DMS 273 (cell line): ENCODE results near the gene MAP2K6.
A peak's percentile ranks its signal among the peaks of the same experiment; 100 is the strongest.

ENCODE experiments used
- DNase-seq: peaks from one replicate; lab custom pipeline; 2025; ENCODE audit not compliant: unreplicated experiment; lab: John Stamatoyannopoulos, UW

MAP2K6 gene

DNA sequence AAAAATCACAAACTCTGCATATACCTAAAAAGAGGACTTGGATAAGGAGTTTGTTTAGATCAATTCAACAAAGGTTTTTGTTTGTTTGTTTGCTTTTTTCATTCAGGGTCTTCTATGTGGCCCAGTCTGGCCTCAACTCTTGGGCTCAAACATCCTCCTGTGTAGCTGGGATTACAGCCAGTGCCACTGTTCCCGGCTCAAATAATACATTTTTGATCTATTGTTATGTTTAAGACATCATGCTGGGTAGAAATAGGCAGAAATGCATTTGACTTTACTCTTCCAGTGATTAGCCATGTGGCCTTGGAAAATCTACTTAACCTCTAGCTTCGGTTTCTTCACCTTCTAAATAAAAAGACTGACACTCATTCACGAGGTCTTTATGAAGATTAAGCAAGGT lies 11.5 kb downstream of the MAP2K6 start:
- DNase-seq: no peak

DNA sequence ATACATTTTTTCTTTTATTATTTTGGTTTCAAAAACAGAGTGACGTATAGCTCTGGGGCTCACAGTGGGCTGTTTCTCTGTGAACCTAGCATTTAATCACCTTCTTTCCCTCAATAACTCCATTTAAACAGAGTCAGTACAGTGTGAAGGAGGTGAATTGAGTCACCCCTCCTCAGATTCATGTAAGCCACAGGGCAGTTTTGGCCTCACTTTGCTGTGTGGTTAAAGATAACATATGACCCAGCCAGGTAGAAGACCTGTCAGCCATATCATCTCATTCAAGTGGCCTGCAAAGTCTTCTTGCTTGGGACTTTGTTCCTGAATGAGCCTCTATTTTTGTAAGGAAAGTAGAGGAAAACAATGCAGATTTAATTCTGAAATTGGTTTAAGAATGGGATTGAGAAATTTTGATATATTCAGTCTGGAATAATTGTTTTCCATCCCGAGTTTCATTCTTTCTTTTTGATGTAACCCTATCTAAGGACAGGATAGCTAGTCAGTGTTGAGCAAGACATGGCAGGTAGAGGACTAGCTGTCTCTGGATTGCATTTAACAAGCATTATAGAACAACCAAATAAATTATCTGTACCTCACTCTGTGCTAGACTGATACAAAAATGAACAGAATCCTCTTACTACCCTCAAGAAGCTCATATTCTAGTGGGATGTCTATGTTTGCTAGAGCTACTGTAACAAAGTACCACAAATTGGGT lies 13.1 kb downstream of the MAP2K6 start:
- DNase-seq: no peak

DNA sequence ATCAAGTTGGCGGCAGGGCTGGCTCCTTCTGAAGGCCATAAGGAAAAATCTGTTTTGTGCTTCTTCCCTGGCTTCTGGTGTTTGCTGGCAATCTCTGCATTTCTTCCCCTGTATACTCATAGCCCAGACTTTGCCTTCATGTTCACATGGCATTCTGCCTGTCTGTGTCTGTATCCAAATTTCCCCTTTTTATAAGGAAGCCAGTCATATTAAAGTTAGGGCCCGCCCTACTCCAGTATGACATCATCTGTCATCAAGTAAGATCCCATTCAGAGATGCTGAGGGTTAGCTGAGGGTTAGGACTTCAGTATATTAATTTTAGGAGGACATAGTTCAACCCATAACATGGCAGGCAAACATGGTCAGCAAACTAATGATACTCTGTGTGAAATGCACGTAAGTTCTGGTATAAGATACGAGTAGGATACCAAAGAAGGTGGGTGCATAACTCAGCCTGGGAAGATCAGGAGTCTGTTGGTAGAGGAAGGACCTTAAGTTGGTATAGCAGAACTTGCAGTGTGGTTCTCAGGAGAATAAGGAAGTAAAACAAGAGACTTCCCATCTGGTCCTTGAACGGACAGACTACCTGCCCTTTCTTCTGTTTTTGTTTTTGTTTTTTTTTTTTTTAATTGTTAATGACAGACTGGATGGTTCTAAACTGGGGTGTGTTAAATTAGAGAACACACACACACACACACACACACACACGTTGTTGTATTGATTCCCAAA lies 13.9 kb downstream of the MAP2K6 start:
- DNase-seq: no peak

DNA sequence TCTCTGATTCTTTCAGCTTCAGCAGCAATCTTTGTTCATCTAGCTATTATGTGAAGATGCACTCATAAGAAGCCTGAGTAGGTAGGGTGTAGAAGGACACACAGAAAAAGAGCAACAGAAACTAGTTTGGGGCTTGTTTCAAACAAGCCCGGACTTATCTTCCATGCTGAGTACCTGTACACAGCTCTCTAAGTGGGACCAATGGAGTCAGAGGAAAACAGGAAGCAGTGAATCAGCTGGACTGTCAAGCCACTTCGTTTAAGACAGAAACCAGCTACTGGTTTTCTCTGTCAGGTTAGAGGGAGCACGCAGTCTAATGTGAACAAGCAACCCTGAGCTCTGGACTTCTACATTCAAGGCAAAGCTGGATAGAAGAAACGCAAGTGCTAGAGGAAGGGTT lies 16.0 kb downstream of the MAP2K6 start:
- no peak for DNase-seq

DNA sequence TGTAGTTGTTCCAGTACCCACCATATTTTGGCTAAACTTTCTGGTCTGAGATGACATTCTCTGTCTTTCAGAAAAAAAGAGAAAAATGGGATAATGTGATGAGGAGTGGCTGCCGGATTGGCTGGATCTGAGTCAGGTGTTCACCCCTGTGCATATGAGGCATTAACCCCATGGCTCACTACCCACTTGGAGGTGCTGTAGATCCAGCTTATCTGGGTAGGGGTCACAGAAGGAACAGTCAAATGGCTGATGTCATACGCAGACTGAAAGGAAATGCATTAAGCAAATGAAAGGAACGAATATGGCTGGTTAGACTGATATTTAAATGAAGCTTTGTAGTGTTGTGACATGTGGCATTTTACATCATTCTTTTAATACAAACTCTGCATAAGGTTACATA lies 17.3 kb downstream of the MAP2K6 start:
- DNase-seq: no peak

DNA sequence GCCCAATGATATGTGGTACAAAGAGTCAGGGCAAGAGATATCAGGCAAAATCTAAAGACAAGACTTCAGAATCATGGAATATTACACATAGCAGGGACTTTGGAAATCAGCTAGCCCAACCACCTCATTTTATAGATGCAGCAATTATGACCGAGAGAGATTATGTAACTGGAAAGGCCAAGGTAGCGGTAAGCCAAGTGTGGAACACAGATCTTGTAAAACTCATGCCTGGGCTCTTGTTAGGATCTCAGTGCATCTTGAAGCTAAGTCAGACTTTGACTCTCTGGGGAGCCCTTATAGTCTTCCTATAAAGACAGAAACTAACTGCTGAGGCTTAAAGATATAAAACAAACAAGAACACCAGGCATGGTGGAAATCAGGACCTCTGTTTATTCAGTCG lies 18.6 kb downstream of the MAP2K6 start:
- DNase-seq: no peak

DNA sequence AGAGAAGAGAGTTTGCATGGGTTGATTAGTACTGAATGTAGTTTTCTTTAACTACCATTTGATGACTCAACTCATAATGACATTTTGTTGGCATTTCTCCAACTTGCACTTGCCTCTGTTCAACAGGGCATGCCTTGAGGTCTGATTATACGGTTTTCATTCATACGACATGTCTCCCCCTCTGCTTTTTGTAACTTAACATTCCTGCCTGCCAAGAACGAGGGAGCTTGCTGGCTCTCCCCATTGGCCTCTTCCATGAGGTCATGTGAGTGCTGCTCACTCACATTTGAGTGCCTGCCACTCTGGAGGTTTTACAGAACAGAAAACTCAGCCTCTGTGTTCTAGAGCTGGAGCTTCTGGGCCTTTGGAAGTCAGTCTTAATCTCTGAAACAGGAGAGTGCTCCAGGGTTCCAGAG lies 19.7 kb downstream of the MAP2K6 start:
- peak; percentile 66 for DNase-seq

DNA sequence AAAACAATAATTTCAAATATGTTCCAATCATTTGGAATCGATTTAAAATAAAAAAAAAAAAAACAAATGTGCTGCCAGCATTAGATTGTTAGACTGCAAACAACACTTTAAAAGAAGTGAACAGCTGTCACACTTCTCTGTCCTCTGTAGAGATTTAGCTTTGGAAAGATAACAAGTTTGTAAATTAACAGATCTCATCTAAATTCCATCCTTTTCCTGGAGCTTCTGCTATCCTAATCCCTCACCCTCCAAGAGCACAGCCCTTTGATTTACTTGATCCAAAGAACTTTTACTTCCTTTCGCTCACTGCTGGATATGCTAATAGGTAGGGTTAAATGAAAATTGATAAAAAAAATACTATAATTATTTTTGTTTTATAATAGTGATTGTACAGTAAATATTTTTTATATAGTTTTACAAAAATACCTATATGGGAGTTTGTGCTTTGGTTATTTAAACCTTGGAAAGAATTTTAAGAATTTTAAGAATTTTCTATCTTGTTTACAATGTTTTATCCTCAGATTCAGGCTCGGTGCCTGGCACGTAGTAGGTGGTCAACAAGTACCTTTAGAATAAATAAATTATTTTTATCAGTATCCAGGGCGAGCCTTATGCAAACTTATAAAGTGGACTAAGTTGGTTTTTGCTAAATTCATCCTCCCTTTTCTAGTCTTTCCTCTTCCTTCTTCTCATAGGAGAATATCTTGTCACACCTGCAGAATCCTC lies 21.6 kb downstream of the MAP2K6 start:
- DNase-seq: no peak

DNA sequence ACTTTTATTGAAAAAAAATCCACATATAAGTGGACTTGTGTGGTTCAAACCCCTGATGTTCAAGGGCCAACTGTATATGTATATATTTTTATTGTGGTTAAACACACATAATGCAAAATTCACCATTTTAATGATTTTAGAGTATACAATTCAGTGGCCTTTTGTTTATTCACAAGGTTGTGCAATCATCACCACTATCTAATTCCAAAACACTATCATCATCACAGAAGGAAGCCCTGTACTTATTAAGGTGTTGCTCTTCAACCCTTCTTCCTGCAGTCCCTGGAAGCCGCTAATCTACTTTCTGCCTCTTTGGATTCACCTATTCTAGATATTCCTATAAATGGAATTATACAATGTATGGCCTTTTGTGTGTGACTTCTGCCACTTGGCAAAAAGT lies 23.0 kb downstream of the MAP2K6 start:
- no peak for DNase-seq

DNA sequence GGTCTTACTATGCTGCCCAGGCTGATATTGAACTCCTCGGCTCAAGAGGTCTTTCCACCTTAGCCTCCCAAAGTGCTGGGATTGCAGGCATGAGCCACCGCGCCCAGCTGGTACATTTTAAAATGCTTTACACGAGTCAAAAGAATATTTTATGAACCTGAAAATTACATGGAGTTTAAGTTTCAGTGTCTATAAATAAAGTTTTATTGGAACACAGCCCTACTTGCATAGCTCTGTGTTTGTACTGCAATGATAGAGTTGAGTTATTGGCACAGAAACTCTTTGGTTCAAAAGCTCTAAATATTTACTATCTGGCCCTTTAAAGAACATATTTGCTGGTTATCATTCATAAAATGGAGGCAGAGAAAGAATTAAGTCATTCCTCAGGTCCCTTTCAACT lies 24.3 kb downstream of the MAP2K6 start:
- no peak for DNase-seq

DNA sequence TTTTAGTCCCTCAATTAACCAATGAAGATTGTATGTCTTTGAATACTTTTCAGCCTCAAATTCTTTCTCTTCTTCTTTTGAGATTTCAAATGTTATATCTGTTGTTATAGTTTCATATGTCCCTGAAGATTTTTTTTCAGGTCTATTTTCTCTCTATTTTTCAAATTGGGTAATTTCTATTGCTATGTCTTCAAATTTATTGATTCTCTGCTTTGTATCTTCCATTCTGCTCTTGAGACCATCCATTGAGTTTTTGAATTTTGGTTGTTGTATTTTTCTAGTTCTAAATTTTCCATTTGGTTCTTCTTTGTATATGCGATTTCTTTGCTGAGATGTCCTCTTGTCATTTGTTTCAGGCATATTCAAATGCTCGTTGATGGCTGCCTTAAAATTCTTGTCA lies 26.7 kb downstream of the MAP2K6 start:
- no peak for DNase-seq

DNA sequence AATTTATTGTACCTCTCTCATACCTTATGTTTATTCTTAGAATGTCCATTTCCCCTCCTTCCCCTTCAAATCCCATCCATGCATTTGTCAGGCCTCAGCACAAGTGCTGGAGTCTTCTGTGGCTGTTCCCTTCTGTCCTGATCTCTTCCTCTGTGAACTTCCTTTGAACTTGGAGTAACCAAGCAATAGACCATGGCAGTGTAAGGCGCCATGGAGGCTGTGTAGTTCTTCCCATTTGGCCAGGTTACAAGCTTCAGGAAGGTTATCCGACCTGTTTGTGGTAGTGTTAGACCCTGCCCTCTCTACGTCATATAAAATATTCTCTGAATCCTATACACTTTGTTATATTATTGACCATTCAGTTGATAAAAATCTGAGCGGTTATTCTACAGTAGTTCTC lies 28.6 kb downstream of the MAP2K6 start:
- DNase-seq: no peak

DNA sequence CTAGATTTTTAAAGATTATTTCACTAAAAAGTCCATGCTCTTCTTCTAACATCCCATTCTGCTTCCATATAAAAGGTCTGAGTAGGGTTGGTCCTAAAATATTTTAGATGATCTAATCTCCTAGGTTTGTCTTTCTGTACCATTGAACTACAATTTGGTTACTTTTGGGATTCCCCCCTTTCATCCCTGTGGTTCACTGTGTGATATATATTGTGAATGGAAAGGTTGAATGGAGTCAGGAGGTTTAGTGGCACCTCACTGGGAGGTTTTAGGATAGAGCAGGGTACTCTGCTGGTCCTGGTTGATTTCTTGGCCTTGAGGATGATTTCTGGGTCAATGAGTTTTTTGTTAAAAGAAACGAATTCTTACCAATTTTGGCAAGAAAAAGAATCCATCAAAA lies 29.5 kb downstream of the MAP2K6 start:
- no peak for DNase-seq

DNA sequence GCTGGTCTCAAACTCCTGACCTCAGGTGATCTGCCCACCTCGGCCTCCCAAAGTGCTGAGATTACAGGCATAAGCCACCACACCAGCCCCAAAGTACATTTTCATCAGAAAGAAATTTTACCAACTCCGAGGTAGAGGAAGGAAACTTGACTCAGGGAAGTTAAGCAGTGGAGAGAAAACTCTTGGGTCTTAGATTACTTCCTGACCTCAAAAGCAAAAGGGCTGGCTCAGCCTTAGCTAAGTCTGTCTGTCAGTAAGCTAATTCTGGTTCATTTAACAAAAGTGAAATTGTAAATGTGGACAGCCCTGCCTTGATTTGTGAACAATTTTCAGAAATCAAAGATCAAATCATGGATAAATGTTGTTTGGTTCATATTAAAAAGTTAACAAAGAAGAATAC lies 30.6 kb downstream of the MAP2K6 start:
- DNase-seq: no peak

DNA sequence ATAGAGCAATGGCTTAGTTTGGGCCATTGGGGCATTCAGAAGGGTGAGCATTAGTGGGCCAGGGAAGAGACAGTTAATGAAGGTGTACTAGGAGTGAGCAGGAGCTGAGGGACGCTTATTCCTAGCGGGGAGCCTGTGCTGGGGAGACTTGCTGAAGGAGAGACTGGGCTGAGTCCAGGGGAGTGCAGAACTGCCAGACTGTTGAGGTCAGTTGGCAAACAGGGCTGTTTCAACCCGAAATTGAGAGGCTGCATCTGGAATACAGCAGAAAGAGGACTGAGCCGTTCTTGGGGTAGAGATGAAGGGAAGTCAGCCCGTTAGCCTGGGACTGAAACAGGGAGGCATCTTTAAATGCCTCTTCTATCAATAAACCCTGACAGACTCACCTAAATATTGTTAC lies 33.2 kb downstream of the MAP2K6 start:
- no peak for DNase-seq

DNA sequence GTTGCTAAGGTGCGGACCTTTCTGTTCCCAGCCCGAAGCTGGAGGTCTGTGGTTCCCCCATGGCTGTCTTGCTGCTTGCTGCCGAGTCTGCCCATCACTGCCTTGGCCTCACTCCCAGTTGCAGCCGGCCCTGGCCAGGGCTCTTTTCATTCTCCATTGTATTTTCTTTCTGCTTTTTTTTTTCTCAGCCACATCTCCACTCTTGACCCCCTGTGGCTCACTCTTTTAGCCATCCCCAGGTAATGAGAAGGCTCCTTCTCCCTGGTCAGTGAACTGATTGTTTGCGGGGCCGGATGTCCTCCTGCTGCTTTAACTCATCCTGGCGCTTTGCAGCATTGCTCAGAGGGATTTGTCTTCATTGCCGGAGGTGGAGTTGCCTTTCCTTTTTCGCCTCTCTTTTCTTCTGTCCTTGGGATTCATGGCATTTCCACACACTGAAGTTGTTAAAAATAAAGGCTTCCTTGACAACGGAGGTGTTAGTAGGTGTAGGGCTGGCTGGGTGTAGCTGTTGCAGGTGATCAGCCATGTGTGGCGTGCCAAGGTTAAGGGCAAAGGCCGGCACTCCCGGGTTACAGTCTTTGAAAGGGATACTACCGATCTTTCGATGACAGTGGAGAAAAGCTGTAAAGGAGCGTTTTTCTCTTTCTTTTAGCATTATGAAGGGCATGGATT lies 34.1 kb downstream of the MAP2K6 start:
- DNase-seq: no peak

DNA sequence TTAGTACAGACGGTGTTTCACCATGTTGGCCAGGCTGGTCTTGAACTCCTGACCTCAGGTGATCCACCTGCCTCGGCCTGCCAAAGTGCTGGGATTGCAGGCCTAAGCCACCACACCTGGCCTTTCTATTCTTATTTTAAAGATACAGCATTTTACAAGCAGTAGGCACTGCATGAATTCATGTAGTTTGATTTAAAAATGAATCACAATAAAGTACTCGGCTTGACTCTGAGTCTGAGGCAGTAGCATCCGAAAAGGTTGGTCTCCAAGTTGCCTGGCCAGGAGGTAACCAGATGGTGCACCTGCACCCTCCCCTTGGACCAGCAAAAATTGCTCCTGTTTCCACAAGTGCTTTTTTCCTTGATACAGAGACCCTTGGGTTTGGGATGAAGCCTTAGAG lies 35.6 kb downstream of the MAP2K6 start:
- no peak for DNase-seq

DNA sequence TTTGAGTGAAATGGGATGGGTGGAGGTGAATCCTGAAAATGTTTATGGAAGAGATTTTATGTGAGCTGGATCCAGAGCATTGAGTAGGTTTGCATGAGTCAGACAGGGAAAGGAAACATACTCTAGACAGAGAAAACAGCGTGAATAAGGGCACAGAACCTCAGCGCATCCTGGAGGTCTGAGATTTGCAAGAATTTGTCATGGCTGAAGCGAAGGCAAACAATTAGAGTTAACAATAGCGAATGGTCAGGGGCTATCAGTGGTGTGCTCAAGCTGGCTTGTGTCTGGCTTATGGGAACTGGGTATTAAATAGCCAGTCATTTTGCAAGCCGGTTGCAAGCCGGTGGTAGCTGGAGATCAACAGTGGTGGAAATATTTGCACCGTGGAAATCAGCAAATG lies 36.4 kb downstream of the MAP2K6 start:
- no peak for DNase-seq

DNA sequence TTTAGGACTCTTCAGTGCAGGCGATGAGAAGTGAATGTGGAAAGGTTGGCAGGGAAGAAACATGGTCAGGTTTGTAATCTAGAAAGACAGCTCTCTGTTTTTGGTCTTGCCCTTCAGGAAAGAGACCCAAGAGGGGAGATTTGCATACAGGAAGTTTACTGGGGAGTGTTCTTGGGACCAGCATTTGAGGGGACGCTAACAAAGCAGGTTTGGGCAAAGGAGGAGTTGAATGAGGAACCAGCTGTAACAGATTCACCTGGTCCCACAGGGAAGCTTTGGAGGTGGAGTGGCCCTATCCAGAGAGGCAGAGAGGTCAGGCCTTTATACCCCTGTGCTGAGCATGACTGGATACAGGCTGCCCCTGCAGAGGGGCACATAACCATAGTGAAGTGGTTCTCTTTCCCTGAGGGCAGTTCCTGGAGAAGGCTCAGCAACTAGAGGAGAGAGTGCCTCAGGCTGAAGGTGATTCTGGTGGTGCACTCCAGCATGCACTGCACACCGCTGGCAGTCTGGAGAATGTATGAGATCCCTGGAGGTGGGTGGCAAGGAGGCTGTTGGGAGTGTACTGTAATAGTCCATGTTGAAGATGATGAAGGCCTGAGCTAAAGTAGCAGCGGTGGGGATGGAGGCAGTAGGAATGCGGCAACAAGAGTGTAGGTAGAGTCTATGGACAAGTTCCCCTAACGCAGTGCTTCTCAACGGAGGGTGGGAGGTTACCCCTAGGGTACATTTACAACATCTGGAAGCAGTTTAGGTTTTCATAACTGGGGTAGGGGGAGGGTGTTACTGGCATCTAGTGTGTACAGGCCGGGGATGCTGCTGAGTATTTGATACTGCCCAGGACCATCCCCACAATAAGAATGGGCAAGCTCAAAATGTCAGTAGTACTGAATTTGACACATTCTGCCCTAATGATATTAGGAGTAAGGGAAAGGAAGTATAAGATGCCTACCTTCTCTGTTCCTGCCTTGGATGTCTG lies 37.2 kb downstream of the MAP2K6 start:
- DNase-seq: no peak

DNA sequence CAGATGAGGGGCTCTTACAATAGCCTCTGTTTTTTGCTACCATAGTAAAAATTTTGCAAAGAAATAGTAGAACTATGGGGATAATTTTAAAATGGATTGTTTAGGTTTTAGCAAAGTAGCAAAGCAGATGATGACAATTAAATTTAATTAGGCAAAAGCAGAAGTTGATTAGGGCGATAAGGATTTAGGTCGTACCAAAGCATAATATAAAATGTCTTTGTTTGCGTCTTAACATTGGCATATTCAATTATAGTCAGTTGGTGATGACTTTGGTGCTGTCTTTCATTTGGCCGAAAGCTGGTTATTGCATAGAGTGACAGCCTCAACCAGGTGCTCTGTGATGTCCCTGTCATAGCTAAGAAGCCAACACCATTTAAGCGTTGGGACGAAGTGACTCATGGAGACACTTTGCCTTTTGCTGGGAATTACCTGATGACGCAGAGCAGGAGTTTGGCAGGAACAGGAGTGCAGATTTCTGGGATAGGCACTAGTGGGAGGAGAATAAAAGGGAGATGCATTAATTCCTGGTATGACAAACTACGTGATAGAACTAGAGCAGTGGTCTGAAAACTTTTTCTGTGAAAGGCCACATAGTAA lies 38.3 kb downstream of the MAP2K6 start:
- DNase-seq: no peak
